ENCODE measurements around the gene STARD7. TPM values are rescaled to one million over a fixed set of nuclear protein-coding genes. Genes with fewer than 3 reads are reported as not detected.

STARD7 gene
- total RNA-seq, 1 experiment from 2014 or later = 224 TPM

- peaks cover 46% of the 10 kb centered on the region for H3K36me3 Mint-ChIP-seq (ENCODE audit: insufficient read depth, unreplicated experiment)
- H3K4me3 ChIP-seq (ENCODE audit: low read depth, low read length) = no peak overlapping the region
Measured at GRCh38 chr2:96254571-96254970, 45.9 kb upstream of the STARD7 start.

DNA sequence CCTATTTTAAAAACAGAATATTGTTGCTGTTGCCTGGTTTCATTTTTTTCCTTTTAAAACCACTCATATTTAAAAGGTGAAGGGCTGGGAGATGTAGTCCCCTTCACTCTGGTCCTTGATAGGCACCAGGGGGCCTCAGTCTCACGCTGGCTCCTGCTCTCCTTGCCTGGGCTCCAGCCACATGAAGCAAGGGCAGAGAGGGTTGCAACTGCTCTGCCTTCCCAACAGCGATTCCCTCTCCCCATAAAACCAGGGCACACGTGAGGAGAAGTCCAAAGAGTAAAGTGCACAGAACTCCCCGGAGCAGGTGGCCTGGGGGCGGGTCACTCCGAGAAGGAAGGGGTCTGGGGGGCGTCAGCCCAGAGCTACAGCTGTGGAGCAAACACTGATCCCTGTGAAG is 44.4 kb upstream of the STARD7 start:
- ChIA-PET POLR2A (no interaction called here), CTCF (no interaction called here)
- BruUV-seq (replicated peaks) = no TSS peak
- Histone ChIP-seq H3K4me1 (no peaks in the 10 kb centered on the region), H3K27me3 (replicated peaks; ENCODE audit: control insufficient read depth, insufficient read depth, low read length) (no peaks in the 10 kb centered on the region), H3K4me3 (ENCODE audit: low read depth, low read length) (no peak overlapping the region), H3K9me3 (no peaks in the 10 kb centered on the region), H3K36me3 (ENCODE audit: control insufficient read depth, insufficient read depth, low read length) (peaks cover 2% of the 10 kb centered on the region)
- Mint-ChIP-seq H3K36me3 (ENCODE audit: insufficient read depth, unreplicated experiment) (peaks cover 50% of the 10 kb centered on the region), H3K4me1 (ENCODE audit: low read depth, unreplicated experiment) (no peaks in the 10 kb centered on the region), H3K4me3 (ENCODE audit: unreplicated experiment) (no peak overlapping the region), H3K27me3 (ENCODE audit: insufficient read depth, unreplicated experiment) (no peaks in the 10 kb centered on the region), H3K9me3 (ENCODE audit: unreplicated experiment) (no peaks in the 10 kb centered on the region), H3K27ac (ENCODE audit: unreplicated experiment) (no peak overlapping the region)
- intact Hi-C loops (cut with micrococcal nuclease; ENCODE audit: unreplicated experiment) = loop anchor here (2.0 kb wide), 1 partner anchor 14 kb away; the partner anchor contains the start of gene CIAO1
- TF ChIP-seq, protein P1, sequence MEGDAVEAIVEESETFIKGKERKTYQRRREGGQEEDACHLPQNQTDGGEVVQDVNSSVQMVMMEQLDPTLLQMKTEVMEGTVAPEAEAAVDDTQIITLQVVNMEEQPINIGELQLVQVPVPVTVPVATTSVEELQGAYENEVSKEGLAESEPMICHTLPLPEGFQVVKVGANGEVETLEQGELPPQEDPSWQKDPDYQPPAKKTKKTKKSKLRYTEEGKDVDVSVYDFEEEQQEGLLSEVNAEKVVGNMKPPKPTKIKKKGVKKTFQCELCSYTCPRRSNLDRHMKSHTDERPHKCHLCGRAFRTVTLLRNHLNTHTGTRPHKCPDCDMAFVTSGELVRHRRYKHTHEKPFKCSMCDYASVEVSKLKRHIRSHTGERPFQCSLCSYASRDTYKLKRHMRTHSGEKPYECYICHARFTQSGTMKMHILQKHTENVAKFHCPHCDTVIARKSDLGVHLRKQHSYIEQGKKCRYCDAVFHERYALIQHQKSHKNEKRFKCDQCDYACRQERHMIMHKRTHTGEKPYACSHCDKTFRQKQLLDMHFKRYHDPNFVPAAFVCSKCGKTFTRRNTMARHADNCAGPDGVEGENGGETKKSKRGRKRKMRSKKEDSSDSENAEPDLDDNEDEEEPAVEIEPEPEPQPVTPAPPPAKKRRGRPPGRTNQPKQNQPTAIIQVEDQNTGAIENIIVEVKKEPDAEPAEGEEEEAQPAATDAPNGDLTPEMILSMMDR (IDR thresholded peaks at IDR 0.05; ENCODE audit: insufficient read depth in 1 of 2, low read depth in 1 of 2, low read length in 1 of 2, severe bottlenecking in 1 of 2, unreplicated experiment in 1 of 2) = peak in 1 of 2 experiments; percentile 53
- DNase-seq = no peak

More at GRCh38 chr2:96254571-96254970, 45.9 kb upstream of the STARD7 start:
- TF ChIP-seq, protein P1 (IDR thresholded peaks at IDR 0.05; ENCODE audit: insufficient read depth in 1 of 2, low read depth in 1 of 2, low read length in 1 of 2, severe bottlenecking in 1 of 2, unreplicated experiment in 1 of 2) = no peak
- Mint-ChIP-seq H3K4me3 (ENCODE audit: unreplicated experiment) (no peak overlapping the region), H3K9me3 (ENCODE audit: unreplicated experiment) (no peaks in the 10 kb centered on the region), H3K4me1 (ENCODE audit: low read depth, unreplicated experiment) (no peaks in the 10 kb centered on the region), H3K27ac (ENCODE audit: unreplicated experiment) (no peak overlapping the region), H3K27me3 (ENCODE audit: insufficient read depth, unreplicated experiment) (no peaks in the 10 kb centered on the region)
- no peaks in the 10 kb centered on the region for H3K4me1 ChIP-seq
- no peaks in the 10 kb centered on the region for H3K9me3 ChIP-seq
- no peaks in the 10 kb centered on the region for H3K27me3 ChIP-seq (replicated peaks; ENCODE audit: control insufficient read depth, insufficient read depth, low read length)
- POLR2A ChIA-PET = no interaction called here
- intact Hi-C loops (cut with micrococcal nuclease; ENCODE audit: unreplicated experiment) = no loop called here
- no peak for DNase-seq
- no TSS peak for BruUV-seq (replicated peaks)
- CTCF ChIA-PET = interaction anchor here (0.6 kb wide), 1 partner anchor 146 kb away, joined by 3 read pairs; no protein-coding TSS in a partner anchor
- peaks cover 4% of the 10 kb centered on the region for H3K36me3 ChIP-seq (ENCODE audit: control insufficient read depth, insufficient read depth, low read length)

GRCh38 chr2:96252526-96252925 is 43.9 kb upstream of the STARD7 start:
- BruUV-seq (replicated peaks) = no TSS peak
- intact Hi-C loops (cut with micrococcal nuclease; ENCODE audit: unreplicated experiment) = loop anchor here (2.0 kb wide), 1 partner anchor 14 kb away; the partner anchor contains the start of gene CIAO1
- TF ChIP-seq, protein P1 (IDR thresholded peaks at IDR 0.05; ENCODE audit: insufficient read depth in 1 of 2, low read depth in 1 of 2, low read length in 1 of 2, severe bottlenecking in 1 of 2, unreplicated experiment in 1 of 2) = no peak
- no peak for DNase-seq
- ChIA-PET CTCF (no interaction called here), POLR2A (no interaction called here)
- Mint-ChIP-seq H3K27ac (ENCODE audit: unreplicated experiment) (no peak overlapping the region), H3K27me3 (ENCODE audit: insufficient read depth, unreplicated experiment) (no peaks in the 10 kb centered on the region), H3K4me3 (ENCODE audit: unreplicated experiment) (no peak overlapping the region), H3K4me1 (ENCODE audit: low read depth, unreplicated experiment) (no peaks in the 10 kb centered on the region), H3K36me3 (ENCODE audit: insufficient read depth, unreplicated experiment) (peaks cover 50% of the 10 kb centered on the region), H3K9me3 (ENCODE audit: unreplicated experiment) (no peaks in the 10 kb centered on the region)
- H3K4me3 ChIP-seq (ENCODE audit: low read depth, low read length) = no peak overlapping the region
- peaks cover 2% of the 10 kb centered on the region for H3K36me3 ChIP-seq (ENCODE audit: control insufficient read depth, insufficient read depth, low read length)
- H3K27me3 ChIP-seq (replicated peaks; ENCODE audit: control insufficient read depth, insufficient read depth, low read length) = no peaks in the 10 kb centered on the region
- H3K9me3 ChIP-seq = no peaks in the 10 kb centered on the region
- H3K4me1 ChIP-seq = no peaks in the 10 kb centered on the region
